HG03064 (cell line): Measurements from ENCODE around the gene CBX6.
"Not testable (repeated sequence)": the region's sequence is repeated elsewhere in the genome, so short reads cannot be mapped to it uniquely, and the experiment has no call there.

Source experiments
- ATAC-seq: cut with Tn5 transposase; IDR thresholded peaks from one replicate; pipeline ENCODE4 v1.9.1; 2021; ENCODE audit warnings: low read depth; ENCODE audit not compliant: unreplicated experiment

Gene CBX6

GRCh38 chr22:38862375-38863329 lies 9.4 kb downstream of the CBX6 start:
- ATAC-seq = no peak

GRCh38 chr22:38861927-38862326 lies 10.1 kb downstream of the CBX6 start:
- ATAC-seq = no peak

- no peak for ATAC-seq
These were observed 10.7 kb downstream of the CBX6 start for GRCh38 chr22:38861170-38861876.

GRCh38 chr22:38860283-38861169 lies 11.5 kb downstream of the CBX6 start:
- no peak for ATAC-seq

- no peak for ATAC-seq
These were observed 12.3 kb downstream of the CBX6 start for GRCh38 chr22:38859581-38860282.

- ATAC-seq = no peak
These were observed 13.5 kb downstream of the CBX6 start for GRCh38 chr22:38858492-38858891.

- ATAC-seq = not testable (repeated sequence)
These were observed 17.5 kb downstream of the CBX6 start for GRCh38 chr22:38854476-38854875.

GRCh38 chr22:38853883-38854282 lies 18.1 kb downstream of the CBX6 start:
- not testable (repeated sequence) for ATAC-seq

- ATAC-seq = no peak
These were observed 18.8 kb downstream of the CBX6 start for GRCh38 chr22:38853196-38853651.

- no peak for ATAC-seq
These were observed 19.5 kb downstream of the CBX6 start for GRCh38 chr22:38852522-38852921.

- ATAC-seq = no peak
These were observed 20.8 kb downstream of the CBX6 start for GRCh38 chr22:38850941-38851849.

GRCh38 chr22:38850399-38850798 lies 21.6 kb downstream of the CBX6 start:
- no peak for ATAC-seq

- ATAC-seq = no peak
These were observed 22.2 kb downstream of the CBX6 start for GRCh38 chr22:38849811-38850210.

GRCh38 chr22:38846412-38846811 lies 25.6 kb downstream of the CBX6 start:
- no peak for ATAC-seq

GRCh38 chr22:38845004-38845740 lies 26.8 kb downstream of the CBX6 start:
- no peak for ATAC-seq

- ATAC-seq = no peak
These were observed 27.6 kb downstream of the CBX6 start for GRCh38 chr22:38844315-38845003.

GRCh38 chr22:38843657-38844314 lies 28.2 kb downstream of the CBX6 start, which contains the start of gene NPTXR:
NPTXR (minus strand) TSS chr22:38844028.
- ATAC-seq = no peak
